Suprapubic skin (tissue), 4 donors: Measurements from ENCODE around the gene PISD. TPM values are rescaled to one million over a fixed set of nuclear protein-coding genes. Genes with fewer than 3 reads are reported as not detected.
"Not testable (repeated sequence)": the region's sequence is repeated elsewhere in the genome, so short reads cannot be mapped to it uniquely, and the experiment has no call there.

Source experiments
- DNase-seq, 2 donors: peaks; one replicate each; pipeline ENCODE4 v3.0.0-alpha.2; 2019; ENCODE audit warnings: low spot score in 2 of 2
- H3K27ac ChIP-seq: fragments of 200-600 bp; sonication (generic); one replicate; pipeline ENCODE4 v1.5.1; 2019
- H3K27me3 ChIP-seq: fragments of 200-600 bp; sonication (generic); one replicate; pipeline ENCODE4 v1.5.1; 2019
- H3K36me3 ChIP-seq: fragments of 200-600 bp; sonication (generic); one replicate; pipeline ENCODE4 v1.5.1; 2019
- H3K4me1 ChIP-seq: fragments of 200-600 bp; sonication (generic); one replicate; pipeline ENCODE4 v1.5.1; 2019
- H3K4me3 ChIP-seq: fragments of 200-600 bp; sonication (generic); one replicate; pipeline ENCODE4 v1.5.1; 2019; ENCODE audit warnings: mild to moderate bottlenecking
- H3K9me3 ChIP-seq: fragments of 200-600 bp; sonication (generic); one replicate; pipeline ENCODE4 v1.5.1; 2019
- EP300 ChIP-seq: sonication (generic); formaldehyde crosslinking; IDR thresholded peaks from one replicate; pipeline ENCODE4 v1.6.1; 2017; ENCODE audit warnings: antibody characterized with exemption
- POLR2A ChIP-seq, 2 donors: fragments of 450-650 bp; IDR thresholded peaks; one replicate each; pipeline ENCODE4 v1.6.1; 2017; ENCODE audit warnings: antibody characterized with exemption in 2 of 2, mild to moderate bottlenecking in 2 of 2, moderate library complexity in 2 of 2
- POLR2AphosphoS5 ChIP-seq, 3 donors: sonication (generic); formaldehyde crosslinking; IDR thresholded peaks; one replicate each; pipeline ENCODE4 v1.6.1; 2017; ENCODE audit warnings: antibody characterized with exemption in 3 of 3
- WGBS: methylation state at CpG from one replicate; pipeline ENCODE4 v1.1.5; 2018; 5-methylcytosine and 5-hydroxymethylcytosine counted together
- total RNA-seq, 4 donors: library from RNA; depleted of rRNA; stranded (reverse); fragments of >200 nt; gene quantifications; one replicate each; pipeline ENCODE4 v1.1.0, GENCODE V29; 2016
- TF ChIP-seq, protein P1 (sequence below), 2 donors: fragments of 200-600 bp in 1 of 2; fragments of 450-650 bp in 1 of 2; sonication (generic) in 1 of 2; IDR thresholded peaks; one replicate each; pipeline ENCODE4 v1.5.1; 2016 to 2019; ENCODE audit warnings: antibody characterized with exemption in 2 of 2, mild to moderate bottlenecking in 1 of 2, moderate library complexity in 1 of 2

PISD gene
- total RNA-seq, 4 donors from 2014 or later, result 42.5 to 91.7 (median 57.9) TPM

DNA sequence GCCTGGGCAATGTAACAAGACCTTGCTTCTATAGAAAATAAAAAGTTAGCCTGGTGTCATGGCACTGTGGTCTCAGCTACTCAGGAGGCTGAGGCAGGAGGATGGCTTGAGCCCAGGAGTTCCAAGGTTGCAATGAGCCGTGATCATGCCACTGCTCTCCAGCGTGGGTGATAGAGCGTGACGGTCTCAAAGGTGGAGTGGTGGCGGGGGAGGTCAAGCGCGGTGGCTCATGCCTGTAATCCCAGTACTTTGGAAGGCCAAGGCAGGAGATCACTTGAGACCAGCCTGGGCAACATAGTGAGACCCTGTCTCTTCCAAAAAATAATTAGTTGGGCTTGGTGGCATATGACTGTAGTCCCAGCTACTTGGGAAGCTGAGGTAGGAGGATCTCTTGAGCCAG, 16.7 kb upstream of the PISD start:
- Histone ChIP-seq H3K27ac (no peak overlapping the region), H3K9me3 (no peaks in the 10 kb centered on the region), H3K4me3 (no peak overlapping the region), H3K4me1 (peaks cover 33% of the 10 kb centered on the region), H3K27me3 (no peaks in the 10 kb centered on the region), H3K36me3 (peaks cover 4% of the 10 kb centered on the region)
- TF ChIP-seq POLR2A (IDR thresholded peaks at IDR 0.05), result no peak
- TF ChIP-seq POLR2AphosphoS5 (IDR thresholded peaks at IDR 0.05), result no peak
- no peak for TF ChIP-seq EP300
- TF ChIP-seq, protein P1, sequence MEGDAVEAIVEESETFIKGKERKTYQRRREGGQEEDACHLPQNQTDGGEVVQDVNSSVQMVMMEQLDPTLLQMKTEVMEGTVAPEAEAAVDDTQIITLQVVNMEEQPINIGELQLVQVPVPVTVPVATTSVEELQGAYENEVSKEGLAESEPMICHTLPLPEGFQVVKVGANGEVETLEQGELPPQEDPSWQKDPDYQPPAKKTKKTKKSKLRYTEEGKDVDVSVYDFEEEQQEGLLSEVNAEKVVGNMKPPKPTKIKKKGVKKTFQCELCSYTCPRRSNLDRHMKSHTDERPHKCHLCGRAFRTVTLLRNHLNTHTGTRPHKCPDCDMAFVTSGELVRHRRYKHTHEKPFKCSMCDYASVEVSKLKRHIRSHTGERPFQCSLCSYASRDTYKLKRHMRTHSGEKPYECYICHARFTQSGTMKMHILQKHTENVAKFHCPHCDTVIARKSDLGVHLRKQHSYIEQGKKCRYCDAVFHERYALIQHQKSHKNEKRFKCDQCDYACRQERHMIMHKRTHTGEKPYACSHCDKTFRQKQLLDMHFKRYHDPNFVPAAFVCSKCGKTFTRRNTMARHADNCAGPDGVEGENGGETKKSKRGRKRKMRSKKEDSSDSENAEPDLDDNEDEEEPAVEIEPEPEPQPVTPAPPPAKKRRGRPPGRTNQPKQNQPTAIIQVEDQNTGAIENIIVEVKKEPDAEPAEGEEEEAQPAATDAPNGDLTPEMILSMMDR (IDR thresholded peaks at IDR 0.05), result no peak
- 91% methylated on average over 7 of the region's 7 CpGs for WGBS
- DNase-seq, result no peak

DNA sequence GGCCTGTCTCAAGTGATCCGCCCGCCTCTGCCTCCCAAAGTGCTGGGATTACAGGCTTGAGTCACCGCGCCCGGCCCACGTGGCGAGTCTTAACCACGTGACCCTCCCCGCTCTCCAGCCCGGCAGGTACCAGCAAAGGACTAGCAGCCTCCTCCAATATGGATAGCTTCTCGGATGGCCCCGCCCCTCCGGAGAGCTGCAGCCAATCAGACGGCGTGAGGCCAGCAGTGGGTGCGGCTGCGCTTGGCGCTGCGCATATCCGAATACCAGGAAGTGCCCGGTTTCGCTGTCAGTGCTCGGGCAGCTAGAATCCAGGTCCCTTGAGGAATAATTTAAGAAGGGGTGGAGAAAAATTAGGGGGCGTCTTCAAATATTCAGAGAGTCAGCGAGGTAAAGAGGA, 14.7 kb upstream of the PISD start:
- DNase-seq, result peak; percentile 97 to 98

DNA sequence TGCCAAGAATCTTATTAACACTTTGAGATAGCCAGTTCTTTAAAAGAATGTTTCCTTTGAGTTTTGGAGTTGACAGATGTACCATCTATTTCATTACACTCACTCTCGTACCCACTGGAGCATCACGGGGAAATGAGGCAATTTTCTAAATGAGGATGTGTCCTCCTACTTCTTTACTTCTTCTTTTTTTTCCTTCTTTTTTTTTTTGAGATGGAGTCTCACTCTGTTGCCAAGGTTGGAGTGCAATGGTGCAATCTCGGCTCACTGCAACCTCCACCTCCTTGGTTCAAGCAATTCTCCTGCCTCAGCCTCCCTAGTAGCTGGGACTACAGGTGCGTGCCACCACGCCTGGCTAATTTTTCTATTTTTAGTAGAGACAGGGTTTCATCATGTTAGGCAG, 12.2 kb upstream of the PISD start:
- WGBS, result 85% methylated on average over 5 of the region's 5 CpGs
- not testable (repeated sequence) for H3K4me1 ChIP-seq, H3K4me3 ChIP-seq, H3K9me3 ChIP-seq, H3K27me3 ChIP-seq, DNase-seq, H3K27ac ChIP-seq, H3K36me3 ChIP-seq

More for the DNA sequence above, 14.7 kb upstream of the PISD start:
- WGBS, result 2% methylated on average over 22 of the region's 25 CpGs
- H3K27me3 ChIP-seq, result no peaks in the 10 kb centered on the region
- H3K36me3 ChIP-seq, result no peaks in the 10 kb centered on the region
- H3K27ac ChIP-seq, result peak overlapping the region; percentile 75
- no peaks in the 10 kb centered on the region for H3K9me3 ChIP-seq
- no peak for TF ChIP-seq EP300
- peak in 1 of 2 donors; percentile 29 for TF ChIP-seq POLR2A (IDR thresholded peaks at IDR 0.05)
- peak overlapping the region; percentile 52 for H3K4me3 ChIP-seq
- peaks cover 21% of the 10 kb centered on the region for H3K4me1 ChIP-seq

DNA sequence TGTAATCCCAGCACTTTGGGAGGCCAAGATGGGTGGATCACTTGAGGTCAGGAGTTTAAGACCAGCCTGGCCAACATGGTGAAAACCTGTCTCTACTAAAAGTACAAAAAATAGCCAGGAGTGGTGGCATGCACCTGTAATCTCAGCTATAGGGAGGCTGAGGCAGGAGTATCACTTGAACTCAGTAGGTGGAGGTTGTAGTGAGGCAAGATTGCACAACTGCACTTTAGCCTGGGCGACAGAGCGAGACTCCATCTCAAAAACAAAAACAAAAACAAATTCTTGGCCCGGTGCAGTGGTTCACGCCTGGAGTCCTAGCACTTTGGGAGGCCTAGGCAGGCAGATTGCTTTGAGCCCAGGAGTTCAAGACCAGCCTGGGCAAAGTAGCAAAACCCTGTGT, 6.8 kb upstream of the PISD start:
- not testable (repeated sequence) for DNase-seq, H3K4me1 ChIP-seq, H3K27ac ChIP-seq, H3K4me3 ChIP-seq, H3K27me3 ChIP-seq, H3K36me3 ChIP-seq, H3K9me3 ChIP-seq
- WGBS, result 89% methylated on average over 4 of the region's 4 CpGs

DNA sequence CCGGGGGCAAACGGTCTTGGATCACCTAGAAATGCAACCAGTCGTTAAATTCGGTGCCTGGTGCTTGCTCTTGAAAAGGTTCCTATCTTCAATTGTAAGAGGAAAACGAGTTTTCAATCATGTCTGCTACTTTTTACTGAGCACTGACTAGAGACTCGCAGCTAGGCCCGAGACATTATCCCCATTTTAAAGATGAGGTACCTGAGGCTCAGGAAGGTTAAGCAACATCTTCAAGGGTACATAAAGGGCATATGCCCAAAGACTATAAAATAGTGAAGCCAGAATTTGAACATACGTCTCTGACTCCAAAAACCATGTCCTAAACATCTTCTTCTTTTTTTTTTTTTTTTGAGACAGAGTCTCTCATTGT, 638 bp upstream of the PISD start:
- Histone ChIP-seq H3K27ac (peak overlapping the region; percentile 93), H3K9me3 (no peaks in the 10 kb centered on the region), H3K36me3 (no peaks in the 10 kb centered on the region), H3K4me3 (peak overlapping the region; percentile 97), H3K4me1 (peaks cover 23% of the 10 kb centered on the region), H3K27me3 (no peaks in the 10 kb centered on the region)
- WGBS, result 60% methylated on average over 8 of the region's 8 CpGs
- DNase-seq, result no peak
- TF ChIP-seq POLR2A (IDR thresholded peaks at IDR 0.05) (no peak), EP300 (no peak), POLR2AphosphoS5 (IDR thresholded peaks at IDR 0.05) (no peak)
- TF ChIP-seq, protein P1 (IDR thresholded peaks at IDR 0.05), result no peak

DNA sequence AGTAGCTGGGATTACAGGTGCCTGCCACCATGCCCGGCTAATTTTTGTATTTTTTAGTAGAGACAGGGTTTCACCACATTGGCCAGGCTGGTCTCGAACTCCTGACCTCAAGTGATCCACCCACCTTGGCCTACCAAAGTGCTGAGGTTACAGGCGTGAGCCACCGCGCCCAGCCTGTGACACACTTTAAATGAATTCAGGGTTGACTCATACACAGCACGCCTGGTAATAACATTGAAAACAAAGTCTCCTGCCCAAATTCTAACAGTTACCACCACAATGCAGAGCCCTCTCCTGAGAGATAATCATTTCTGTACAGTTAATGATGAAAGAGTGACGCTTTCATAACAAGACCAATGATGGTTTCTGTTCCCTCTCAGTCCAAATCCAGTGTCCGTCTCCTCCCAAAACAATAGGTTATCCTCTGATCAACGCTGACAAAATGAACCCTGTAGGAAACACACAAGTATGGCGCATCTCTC, 1.1 kb downstream of the PISD start:
- H3K4me3 ChIP-seq, result peak overlapping the region; percentile 97
- H3K9me3 ChIP-seq, H3K36me3 ChIP-seq, DNase-seq, H3K27me3 ChIP-seq: not testable (repeated sequence)
- H3K27ac ChIP-seq, result peak overlapping the region; percentile 93
- peaks cover 23% of the 10 kb centered on the region for H3K4me1 ChIP-seq
- WGBS, result 30% methylated on average over 10 of the region's 10 CpGs

DNA sequence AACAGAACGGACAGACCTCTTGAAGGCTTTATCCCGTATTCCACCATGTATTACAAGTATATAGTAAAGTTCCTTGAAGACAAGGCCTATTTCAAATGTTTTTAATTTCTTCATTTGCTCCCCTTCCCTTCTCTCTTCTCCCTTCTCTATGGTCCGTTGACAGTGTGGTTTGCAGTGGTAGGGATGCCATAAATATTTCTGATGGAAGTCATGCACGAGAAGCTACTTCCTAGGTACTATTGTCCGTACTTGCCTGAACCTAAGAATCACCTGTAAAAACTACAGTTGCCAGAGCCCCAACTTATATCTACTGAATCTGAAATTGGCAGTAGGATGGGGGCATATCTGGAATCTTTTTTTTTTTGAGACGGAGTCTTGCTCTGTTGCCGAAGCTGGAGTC, 2.8 kb downstream of the PISD start:
- WGBS, result 67% methylated on average over 7 of the region's 7 CpGs
- H3K36me3 ChIP-seq, result no peaks in the 10 kb centered on the region
- H3K27me3 ChIP-seq, result no peaks in the 10 kb centered on the region
- DNase-seq, result no peak
- TF ChIP-seq POLR2AphosphoS5 (IDR thresholded peaks at IDR 0.05) (no peak), POLR2A (IDR thresholded peaks at IDR 0.05) (no peak), EP300 (no peak)
- TF ChIP-seq, protein P1 (IDR thresholded peaks at IDR 0.05), result no peak
- no peaks in the 10 kb centered on the region for H3K9me3 ChIP-seq
- H3K4me1 ChIP-seq, result peaks cover 23% of the 10 kb centered on the region
- H3K4me3 ChIP-seq, result no peak overlapping the region
- H3K27ac ChIP-seq, result no peak overlapping the region
